Cardiac fibroblast (primary cell): Measurements from ENCODE around the gene ROS1.

Experiments
- DNase-seq, 2 donors: peaks; one replicate each; pipeline versions ENCODE4 v3.0.0 to v3.0.0-alpha.2; 2010; ENCODE audit warnings: low read depth in 2 of 2
- H3K4me3 ChIP-seq, 2 donors: replicated peaks in 1 of 2; 1 replicate in 1 of 2; 2 replicates in 1 of 2; pipeline ENCODE4 v1.5.1; 2011; ENCODE audit warnings: low read depth in 2 of 2, low read length in 2 of 2, mild to moderate bottlenecking in 2 of 2, moderate library complexity in 1 of 2
- TF ChIP-seq, protein P1 (sequence below): IDR thresholded peaks from one replicate; pipeline ENCODE4 v1.5.1; 2011; ENCODE audit warnings: low read depth, mild to moderate bottlenecking, low read length, inconsistent platforms

The ROS1 gene

DNA sequence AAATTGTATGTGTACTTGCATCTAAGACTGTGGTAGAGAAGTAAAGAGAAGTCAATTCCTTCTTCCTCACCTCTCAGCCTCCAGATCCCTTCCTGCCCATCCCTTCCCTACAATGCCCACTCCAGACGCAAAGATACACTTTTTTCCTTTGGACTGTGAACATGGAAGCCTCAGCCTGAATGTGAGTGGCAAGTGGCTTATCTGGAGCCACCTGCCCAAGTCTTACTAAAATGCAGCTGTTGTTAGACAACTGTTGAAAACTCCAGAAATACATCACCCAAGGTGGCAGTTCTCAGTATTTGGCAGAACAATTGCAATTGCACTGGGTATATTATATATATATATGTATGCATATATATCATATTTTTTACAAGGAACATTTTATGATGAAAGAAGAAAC, 152.9 kb downstream of the ROS1 start:
- no peak for DNase-seq
- no peak overlapping the region for H3K4me3 ChIP-seq
- TF ChIP-seq, protein P1, sequence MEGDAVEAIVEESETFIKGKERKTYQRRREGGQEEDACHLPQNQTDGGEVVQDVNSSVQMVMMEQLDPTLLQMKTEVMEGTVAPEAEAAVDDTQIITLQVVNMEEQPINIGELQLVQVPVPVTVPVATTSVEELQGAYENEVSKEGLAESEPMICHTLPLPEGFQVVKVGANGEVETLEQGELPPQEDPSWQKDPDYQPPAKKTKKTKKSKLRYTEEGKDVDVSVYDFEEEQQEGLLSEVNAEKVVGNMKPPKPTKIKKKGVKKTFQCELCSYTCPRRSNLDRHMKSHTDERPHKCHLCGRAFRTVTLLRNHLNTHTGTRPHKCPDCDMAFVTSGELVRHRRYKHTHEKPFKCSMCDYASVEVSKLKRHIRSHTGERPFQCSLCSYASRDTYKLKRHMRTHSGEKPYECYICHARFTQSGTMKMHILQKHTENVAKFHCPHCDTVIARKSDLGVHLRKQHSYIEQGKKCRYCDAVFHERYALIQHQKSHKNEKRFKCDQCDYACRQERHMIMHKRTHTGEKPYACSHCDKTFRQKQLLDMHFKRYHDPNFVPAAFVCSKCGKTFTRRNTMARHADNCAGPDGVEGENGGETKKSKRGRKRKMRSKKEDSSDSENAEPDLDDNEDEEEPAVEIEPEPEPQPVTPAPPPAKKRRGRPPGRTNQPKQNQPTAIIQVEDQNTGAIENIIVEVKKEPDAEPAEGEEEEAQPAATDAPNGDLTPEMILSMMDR = no peak

DNA sequence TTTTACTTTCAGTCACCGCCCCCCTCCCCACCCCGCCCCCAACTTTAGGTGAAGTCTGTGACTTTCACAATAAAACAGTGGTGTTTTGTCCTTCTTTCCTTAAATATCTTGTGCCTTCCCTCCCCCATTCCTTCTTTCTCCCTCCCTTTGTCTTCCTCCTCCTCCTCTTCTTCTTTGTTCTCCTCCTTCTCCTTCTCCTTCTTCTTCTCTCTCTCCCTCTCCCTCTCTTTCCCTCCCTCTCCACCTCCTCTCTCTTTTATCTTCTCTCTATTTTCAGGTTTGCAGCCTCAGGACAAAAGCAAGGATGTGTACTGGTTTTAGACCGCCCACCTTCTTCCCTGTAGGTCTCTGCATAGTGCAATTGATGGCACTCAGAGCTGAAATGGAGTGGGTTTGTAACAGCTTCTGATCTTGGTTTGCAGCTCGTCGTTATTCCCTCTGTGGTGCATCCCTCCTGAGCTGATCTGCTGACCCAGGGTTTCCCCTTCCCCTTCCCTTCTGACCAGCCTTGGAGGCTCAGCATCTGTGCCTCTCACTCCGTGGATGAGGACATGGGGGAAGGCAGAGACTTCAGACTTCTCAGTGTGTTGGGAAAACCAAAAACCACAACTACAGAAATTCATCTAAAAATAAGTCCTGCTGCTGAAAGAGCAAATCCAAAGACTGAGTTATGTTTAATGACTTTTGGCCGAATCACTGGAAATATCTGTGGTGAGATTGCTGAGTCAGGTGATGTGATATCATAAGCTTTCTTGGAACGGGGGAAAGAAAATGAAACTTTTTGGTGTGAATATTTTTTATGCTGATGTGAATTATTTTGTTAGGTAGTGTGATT, 153.5 kb downstream of the ROS1 start:
- TF ChIP-seq, protein P1 = no peak
- DNase-seq = no peak
- H3K4me3 ChIP-seq = no peak overlapping the region

DNA sequence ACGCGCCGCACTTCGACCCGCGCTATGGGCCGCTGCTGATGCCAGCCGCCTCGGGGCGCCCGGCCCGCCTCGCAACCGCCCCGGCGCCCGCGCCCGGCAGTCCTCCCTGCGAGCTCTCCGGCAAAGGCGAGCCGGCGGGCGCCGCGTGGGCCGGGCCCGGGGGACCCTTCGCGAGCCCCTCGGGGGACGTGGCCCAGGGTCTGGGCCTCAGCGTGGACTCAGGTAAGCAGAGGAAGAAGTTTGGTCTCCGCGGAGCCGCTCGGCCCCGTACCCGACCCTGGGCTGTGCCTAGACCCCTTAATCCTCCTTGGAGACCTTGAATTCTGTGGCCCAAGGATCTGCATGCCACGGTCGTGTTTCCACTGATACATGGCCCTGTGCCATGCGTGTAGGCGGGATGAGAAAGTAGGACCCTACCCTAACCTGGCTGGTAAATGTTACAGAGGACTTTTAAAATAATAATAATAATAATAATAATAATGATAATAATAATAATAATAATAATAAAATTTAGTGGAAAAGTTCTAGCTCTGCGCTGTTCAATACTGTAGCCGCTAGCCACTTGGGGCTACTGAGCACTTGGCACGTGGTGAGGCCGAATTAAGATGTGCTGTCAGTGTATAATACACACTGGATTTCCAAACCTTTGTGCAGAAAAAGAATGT, 154.8 kb downstream of the ROS1 start:
- DNase-seq = no peak
- no peak overlapping the region for H3K4me3 ChIP-seq
- TF ChIP-seq, protein P1 = no peak

DNA sequence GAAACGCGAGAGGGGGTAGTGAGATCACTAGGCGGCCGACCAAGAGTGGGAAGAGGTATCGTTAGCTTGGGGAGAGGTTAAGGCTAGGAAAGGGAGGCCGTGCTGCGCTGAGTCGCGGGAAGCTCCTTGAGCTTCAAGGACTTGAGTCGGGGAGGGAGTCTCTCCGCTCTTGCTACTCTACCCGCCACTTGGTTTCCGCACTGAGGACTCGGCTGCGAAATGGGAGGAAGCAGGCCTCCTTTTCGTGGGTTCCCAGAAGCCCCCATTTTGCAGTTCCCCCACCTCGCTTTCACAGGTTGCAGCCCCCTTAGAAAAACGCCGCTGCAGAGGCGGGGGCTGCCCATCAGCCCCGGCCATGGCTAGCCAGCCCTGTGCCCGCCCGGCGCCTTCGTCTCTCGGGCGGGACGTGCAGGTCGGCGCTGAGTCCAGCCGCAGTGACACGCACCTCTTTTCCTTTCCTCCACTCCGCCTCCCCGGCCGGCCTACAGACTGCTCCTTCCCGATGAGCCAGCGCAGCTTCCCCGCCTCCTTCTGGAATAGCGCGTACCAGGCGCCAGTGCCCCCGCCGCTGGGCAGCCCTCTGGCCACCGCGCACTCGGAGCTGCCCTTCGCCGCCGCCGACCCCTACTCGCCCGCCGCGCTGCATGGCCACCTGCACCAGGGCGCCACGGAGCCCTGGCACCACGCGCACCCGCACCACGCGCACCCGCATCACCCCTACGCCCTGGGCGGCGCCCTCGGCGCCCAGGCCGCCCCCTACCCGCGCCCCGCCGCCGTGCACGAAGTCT, 155.5 kb downstream of the ROS1 start:
- peak in 1 of 2 donors; percentile 17 for DNase-seq
- no peak overlapping the region for H3K4me3 ChIP-seq
- TF ChIP-seq, protein P1 = no peak

DNA sequence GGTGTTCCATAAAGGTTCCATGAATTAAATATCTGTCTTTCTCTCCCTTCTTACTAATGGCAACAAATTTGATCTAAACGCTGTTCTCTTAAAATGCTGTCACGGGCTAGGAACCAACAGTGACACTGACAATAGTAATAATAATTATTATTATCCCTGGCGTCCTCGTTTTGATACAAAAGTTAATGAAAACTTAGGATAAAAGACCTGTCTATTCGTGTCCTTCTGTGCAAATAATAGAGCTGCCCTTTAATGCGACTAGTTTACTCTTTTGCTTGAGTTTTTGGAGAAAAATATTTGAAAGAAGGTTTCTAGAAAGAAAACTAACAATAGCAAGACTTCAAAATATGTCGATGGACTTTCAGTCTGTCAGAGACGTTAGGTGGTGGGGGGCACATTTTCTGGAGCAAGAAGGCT, 156.1 kb downstream of the ROS1 start:
- TF ChIP-seq, protein P1 = no peak
- DNase-seq = no peak
- H3K4me3 ChIP-seq = no peak overlapping the region

DNA sequence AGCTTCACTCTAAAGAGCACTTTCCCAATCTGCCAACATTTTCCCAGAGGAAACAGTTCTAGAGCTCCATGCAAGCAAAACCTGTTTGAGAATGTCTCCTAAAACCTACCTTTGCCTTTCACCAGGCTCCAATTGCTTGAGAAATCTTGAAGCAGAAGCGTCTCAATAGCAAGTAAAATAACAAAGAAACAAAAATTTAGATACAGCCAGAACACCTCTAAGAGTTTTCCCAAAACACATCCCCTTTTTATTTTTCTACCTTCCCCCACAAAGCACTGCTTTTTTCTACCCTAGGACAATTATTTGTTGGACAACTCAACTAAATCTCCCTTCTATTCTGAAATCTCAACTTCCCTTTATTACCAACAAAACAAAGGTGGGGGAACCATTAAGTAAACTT, 156.8 kb downstream of the ROS1 start:
- TF ChIP-seq, protein P1 = no peak
- no peak for DNase-seq
- no peak overlapping the region for H3K4me3 ChIP-seq
